Measurements from ENCODE around the gene DCLK2. TPM values are rescaled to one million over a fixed set of nuclear protein-coding genes. Genes with fewer than 3 reads are reported as not detected.
A peak's percentile ranks its signal among the peaks of the same experiment; 100 is the strongest.

Gene DCLK2
- total RNA-seq, 1 donor from 2014 or later, result 12.6 TPM

DNA sequence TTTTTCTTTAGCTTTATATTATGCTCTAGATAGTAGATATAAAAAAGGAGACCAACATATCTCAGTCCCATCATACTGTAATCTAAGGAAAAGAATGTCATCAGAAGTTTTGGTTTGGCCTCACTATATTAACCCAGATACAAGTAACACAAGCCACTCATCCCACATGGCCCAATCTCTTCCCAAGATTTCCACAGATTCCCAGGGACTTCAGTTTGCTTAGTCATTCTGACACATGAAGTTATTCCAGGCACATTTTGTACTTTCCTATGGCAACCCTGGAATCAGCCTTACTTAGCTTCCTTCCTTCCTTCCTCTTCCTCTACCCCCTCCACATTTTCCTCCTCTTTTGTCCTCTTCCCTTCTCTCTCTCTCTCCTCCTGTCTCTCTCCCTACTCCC, 21.7 kb upstream of the DCLK2 start:
- no peak overlapping the region for H3K27ac Mint-ChIP-seq (ENCODE audit: unreplicated experiment)
- no peak for TF ChIP-seq CTCF (IDR thresholded peaks at IDR 0.05)
- H3K27me3 Mint-ChIP-seq (ENCODE audit: unreplicated experiment), result no peaks in the 10 kb centered on the region
- peaks cover 3% of the 10 kb centered on the region for H3K4me1 Mint-ChIP-seq (ENCODE audit: unreplicated experiment)
- no peaks in the 10 kb centered on the region for H3K9me3 Mint-ChIP-seq (ENCODE audit: unreplicated experiment)
- no peak overlapping the region for H3K4me3 Mint-ChIP-seq (ENCODE audit: unreplicated experiment)
- no peak for DNase-seq (ENCODE audit: extremely low spot score, unreplicated experiment)
- no peaks in the 10 kb centered on the region for H3K36me3 Mint-ChIP-seq (ENCODE audit: unreplicated experiment)

DNA sequence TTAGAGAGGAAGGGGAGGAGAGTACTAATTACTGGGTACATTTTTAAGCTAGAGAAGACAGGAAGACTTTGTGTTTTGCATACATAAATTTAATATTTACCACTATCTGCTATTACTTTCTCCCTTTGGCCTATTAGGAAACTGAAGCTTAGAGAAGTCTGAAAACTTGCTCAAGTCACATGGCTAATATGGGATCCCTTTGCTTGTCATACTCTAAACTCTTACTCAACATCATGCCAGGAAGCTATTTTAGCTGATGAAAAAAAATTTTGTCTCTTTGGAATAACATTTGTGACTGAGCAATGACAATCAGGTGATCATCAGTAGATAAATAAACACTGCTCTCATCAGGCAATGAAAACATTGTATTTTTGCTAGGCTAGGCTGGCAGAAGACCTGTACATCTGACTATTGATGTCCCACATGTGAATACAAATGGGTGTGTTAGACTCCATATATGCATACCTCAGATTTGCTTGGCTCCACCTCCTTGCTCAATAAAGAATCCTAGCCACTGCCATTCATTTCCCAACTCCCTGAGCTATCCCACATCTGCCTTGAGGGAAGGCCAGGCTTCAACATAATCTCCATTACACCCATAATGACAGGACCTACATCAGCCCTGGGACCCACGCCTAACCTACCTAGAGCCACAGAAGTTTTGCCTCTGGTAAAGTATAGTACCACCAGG, 17.0 kb upstream of the DCLK2 start:
- Mint-ChIP-seq H3K27ac (ENCODE audit: unreplicated experiment) (no peak overlapping the region), H3K27me3 (ENCODE audit: unreplicated experiment) (no peaks in the 10 kb centered on the region), H3K36me3 (ENCODE audit: unreplicated experiment) (no peaks in the 10 kb centered on the region), H3K4me1 (ENCODE audit: unreplicated experiment) (peaks cover 11% of the 10 kb centered on the region), H3K9me3 (ENCODE audit: unreplicated experiment) (peaks cover 13% of the 10 kb centered on the region), H3K4me3 (ENCODE audit: unreplicated experiment) (no peak overlapping the region)
- no peak for DNase-seq (ENCODE audit: extremely low spot score, unreplicated experiment)
- no peak for TF ChIP-seq CTCF (IDR thresholded peaks at IDR 0.05)

DNA sequence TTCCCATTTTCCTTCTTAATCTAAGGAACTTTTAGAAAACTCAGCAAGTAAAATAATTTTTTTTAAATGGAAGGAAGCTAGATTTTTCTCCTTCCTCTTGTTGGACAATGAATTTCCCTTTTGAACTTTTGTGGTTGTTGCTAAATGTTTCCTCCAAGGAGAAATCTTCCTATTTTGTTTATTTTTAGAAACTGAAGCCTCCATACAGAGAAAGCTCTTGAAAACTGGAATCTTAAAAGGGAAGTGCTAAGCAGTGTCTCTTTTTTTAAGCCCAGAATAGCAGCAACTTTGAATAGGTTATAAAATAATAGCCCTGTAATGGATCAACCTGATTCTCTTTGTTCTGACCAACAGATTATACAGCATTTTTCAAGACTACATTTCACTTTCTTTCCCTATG, 15.1 kb upstream of the DCLK2 start:
- DNase-seq (ENCODE audit: extremely low spot score, unreplicated experiment), result no peak
- TF ChIP-seq CTCF (IDR thresholded peaks at IDR 0.05), result no peak
- H3K27ac Mint-ChIP-seq (ENCODE audit: unreplicated experiment), result peak overlapping the region; percentile 6
- peaks cover 11% of the 10 kb centered on the region for H3K4me1 Mint-ChIP-seq (ENCODE audit: unreplicated experiment)
- no peak overlapping the region for H3K4me3 Mint-ChIP-seq (ENCODE audit: unreplicated experiment)
- H3K36me3 Mint-ChIP-seq (ENCODE audit: unreplicated experiment), result no peaks in the 10 kb centered on the region
- H3K27me3 Mint-ChIP-seq (ENCODE audit: unreplicated experiment), result no peaks in the 10 kb centered on the region
- H3K9me3 Mint-ChIP-seq (ENCODE audit: unreplicated experiment), result peaks cover 13% of the 10 kb centered on the region

- no peak overlapping the region for H3K27ac Mint-ChIP-seq (ENCODE audit: unreplicated experiment)
- DNase-seq (ENCODE audit: extremely low spot score, unreplicated experiment), result no peak
- H3K36me3 Mint-ChIP-seq (ENCODE audit: unreplicated experiment), result no peaks in the 10 kb centered on the region
- H3K4me1 Mint-ChIP-seq (ENCODE audit: unreplicated experiment), result peaks cover 22% of the 10 kb centered on the region
- H3K4me3 Mint-ChIP-seq (ENCODE audit: unreplicated experiment), result no peak overlapping the region
- TF ChIP-seq CTCF (IDR thresholded peaks at IDR 0.05), result no peak
- no peaks in the 10 kb centered on the region for H3K27me3 Mint-ChIP-seq (ENCODE audit: unreplicated experiment)
- H3K9me3 Mint-ChIP-seq (ENCODE audit: unreplicated experiment), result peaks cover 13% of the 10 kb centered on the region
These were observed 12.5 kb upstream of the DCLK2 start for GRCh38 chr4:150065740-150066139.

- Mint-ChIP-seq H3K27ac (ENCODE audit: unreplicated experiment) (no peak overlapping the region), H3K27me3 (ENCODE audit: unreplicated experiment) (no peaks in the 10 kb centered on the region), H3K4me3 (ENCODE audit: unreplicated experiment) (no peak overlapping the region), H3K4me1 (ENCODE audit: unreplicated experiment) (peaks cover 30% of the 10 kb centered on the region), H3K36me3 (ENCODE audit: unreplicated experiment) (no peaks in the 10 kb centered on the region), H3K9me3 (ENCODE audit: unreplicated experiment) (peaks cover 13% of the 10 kb centered on the region)
- TF ChIP-seq CTCF (IDR thresholded peaks at IDR 0.05), result no peak
- DNase-seq (ENCODE audit: extremely low spot score, unreplicated experiment), result no peak
These were observed 10.4 kb upstream of the DCLK2 start for GRCh38 chr4:150067859-150068258.
